GM18526 (cell line): ENCODE results near the gene OR1G1.

Experiments used
- POLR2A ChIP-seq: IDR thresholded peaks from 3 replicates; pipeline ENCODE4 v1.6.1; 2011; ENCODE audit not compliant: insufficient read length; ENCODE audit errors: extremely low read depth

OR1G1 gene

GRCh38 chr17:3127451-3127850 is at the start of gene OR1G1:
Gene OR1G1, minus strand, starts transcription at chr17:3127551. Its CDS starts 0 bp downstream, at chr17:3127551.
- no peak for TF ChIP-seq POLR2A

GRCh38 chr17:3167574-3167973 is 40.2 kb upstream of the OR1G1 start:
- no peak for TF ChIP-seq POLR2A

- TF ChIP-seq POLR2A, result no peak
Observed at GRCh38 chr17:3157218-3157617, 29.9 kb upstream of the OR1G1 start.

- no peak for TF ChIP-seq POLR2A
Observed at GRCh38 chr17:3104322-3104721, 23.0 kb downstream of the OR1G1 start, which contains the start of gene OR1D2. Gene OR1D2, minus strand, starts transcription at chr17:3104422. Its CDS starts 11,426 bp downstream, at chr17:3092996.
